H9 (cell line): ENCODE measurements around the gene PNPLA2. TPM values are rescaled to one million over a fixed set of nuclear protein-coding genes. Genes with fewer than 3 reads are reported as not detected.

Experiments used
- DNase-seq: peaks from one replicate; pipeline ENCODE4 v3.0.0-alpha.2; 2017
- H2AFZ ChIP-seq: one replicate; pipeline ENCODE4 v1.6.1; 2013; ENCODE audit warnings: mild to moderate bottlenecking, low read length, control low read depth, moderate library complexity
- H2AK5ac ChIP-seq: 2 replicates; pipeline ENCODE4 v1.6.1; 2013; ENCODE audit warnings: low read length, control low read depth, mixed read lengths; ENCODE audit not compliant: insufficient read length
- H2BK120ac ChIP-seq: one replicate; pipeline ENCODE4 v1.6.1; 2013; ENCODE audit warnings: low read depth, mild to moderate bottlenecking, low read length, control low read depth, inconsistent platforms; ENCODE audit not compliant: poor library complexity, severe bottlenecking
- H2BK12ac ChIP-seq: 2 replicates; pipeline ENCODE4 v1.6.1; 2013; ENCODE audit warnings: low read length, control low read depth, mixed read lengths, low read depth; ENCODE audit not compliant: insufficient read length
- H2BK15ac ChIP-seq: 2 replicates; pipeline ENCODE4 v1.6.1; 2013; ENCODE audit warnings: low read depth, low read length, control low read depth
- H2BK20ac ChIP-seq: one replicate; pipeline ENCODE4 v1.6.1; 2013; ENCODE audit warnings: low read depth, mild to moderate bottlenecking, low read length, control low read depth, inconsistent platforms; ENCODE audit not compliant: poor library complexity, severe bottlenecking
- H2BK5ac ChIP-seq: 2 replicates; pipeline ENCODE4 v1.6.1; 2013; ENCODE audit warnings: low read length, control low read depth, mixed read lengths; ENCODE audit not compliant: insufficient read length
- H3K14ac ChIP-seq: 2 replicates; pipeline ENCODE4 v1.6.1; 2013; ENCODE audit warnings: low read length, control low read depth; ENCODE audit not compliant: insufficient read depth
- H3K18ac ChIP-seq: 2 replicates; pipeline ENCODE4 v1.6.1; 2013; ENCODE audit warnings: low read depth, mild to moderate bottlenecking, mixed read lengths, low read length, control low read depth; ENCODE audit not compliant: insufficient read length
- H3K23ac ChIP-seq: 2 replicates; pipeline ENCODE4 v1.6.1; 2013; ENCODE audit warnings: low read length, control low read depth, mixed read lengths, low read depth; ENCODE audit not compliant: insufficient read length
- H3K23me2 ChIP-seq: 2 replicates; pipeline ENCODE4 v1.6.1; 2013; ENCODE audit warnings: low read depth, mild to moderate bottlenecking, mixed read lengths, low read length, control low read depth; ENCODE audit not compliant: insufficient read length, poor library complexity, severe bottlenecking
- H3K27ac ChIP-seq: 2 replicates; pipeline ENCODE4 v1.5.1; 2013; ENCODE audit warnings: low read length, control low read depth, mixed read lengths, low read depth; ENCODE audit not compliant: insufficient read length
- H3K27me3 ChIP-seq: 2 replicates; pipeline ENCODE4 v1.6.1; 2013; ENCODE audit warnings: low read length, control low read depth, inconsistent platforms; ENCODE audit not compliant: insufficient read depth
- H3K4ac ChIP-seq: 2 replicates; pipeline ENCODE4 v1.6.1; 2013; ENCODE audit warnings: low read depth, mild to moderate bottlenecking, control low read depth, inconsistent platforms, low read length, moderate library complexity
- H3K4me1 ChIP-seq: 2 replicates; pipeline ENCODE4 v1.6.1; 2013; ENCODE audit warnings: low read length, control low read depth, inconsistent platforms; ENCODE audit not compliant: insufficient read depth
- H3K4me2 ChIP-seq: 2 replicates; pipeline ENCODE4 v1.6.1; 2013; ENCODE audit warnings: low read length, control low read depth, mixed read lengths; ENCODE audit not compliant: insufficient read length, insufficient read depth
- H3K56ac ChIP-seq: 2 replicates; pipeline ENCODE4 v1.6.1; 2013; ENCODE audit warnings: low read depth, mild to moderate bottlenecking, mixed read lengths, low read length, control low read depth; ENCODE audit not compliant: insufficient read length
- H3K79me1 ChIP-seq: 2 replicates; pipeline ENCODE4 v1.6.1; 2013; ENCODE audit warnings: low read depth, mild to moderate bottlenecking, moderate library complexity, low read length, control low read depth, inconsistent platforms; ENCODE audit not compliant: insufficient read depth, poor library complexity, severe bottlenecking
- H3K79me2 ChIP-seq: 2 replicates; pipeline ENCODE4 v1.6.1; 2013; ENCODE audit warnings: low read length, control low read depth, inconsistent platforms; ENCODE audit not compliant: insufficient read depth
- H3K9ac ChIP-seq: 2 replicates; pipeline ENCODE4 v1.6.1; 2013; ENCODE audit warnings: low read length, control low read depth, mixed read lengths; ENCODE audit not compliant: insufficient read length; ENCODE audit errors: extremely low read depth
- H3K9me3 ChIP-seq: one replicate; pipeline ENCODE4 v1.6.1; 2013; ENCODE audit warnings: low read depth, low read length, inconsistent platforms; ENCODE audit not compliant: control insufficient read depth
- H3T11ph ChIP-seq: one replicate; pipeline ENCODE4 v1.6.1; 2013; ENCODE audit warnings: mild to moderate bottlenecking, low read length, control low read depth, inconsistent platforms
- H4K20me1 ChIP-seq: one replicate; pipeline ENCODE4 v1.6.1; 2013; ENCODE audit not compliant: control insufficient read depth, insufficient read length, insufficient read depth
- H4K5ac ChIP-seq: 2 replicates; pipeline ENCODE4 v1.6.1; 2013; ENCODE audit warnings: low read depth, mild to moderate bottlenecking, mixed read lengths, low read length, control low read depth; ENCODE audit not compliant: insufficient read length
- H4K8ac ChIP-seq: replicated peaks from 2 replicates; pipeline ENCODE4 v1.6.1; 2013; ENCODE audit warnings: low read length, control low read depth, mixed read lengths, low read depth; ENCODE audit not compliant: insufficient read length
- H4K91ac ChIP-seq: 2 replicates; pipeline ENCODE4 v1.6.1; 2013; ENCODE audit warnings: low read depth, mild to moderate bottlenecking, moderate library complexity, mixed read lengths, low read length, control low read depth; ENCODE audit not compliant: insufficient read length
- H3K27ac Mint-ChIP-seq, 3 experiments: 2 replicates in 2 of 3; 3 replicates in 1 of 3; pipeline ENCODE4 v1.8.0; 2020 to 2021; ENCODE audit warnings: mixed read lengths in 3 of 3, mild to moderate bottlenecking in 1 of 3, moderate library complexity in 1 of 3
- H3K27me3 Mint-ChIP-seq: 2 replicates; pipeline ENCODE4 v1.8.0; 2021; ENCODE audit warnings: low read depth, mild to moderate bottlenecking, moderate library complexity, mixed read lengths
- H3K36me3 Mint-ChIP-seq, 3 experiments: 2 replicates in 2 of 3; 3 replicates in 1 of 3; pipeline ENCODE4 v1.8.0; 2020 to 2021; ENCODE audit warnings: low read depth in 3 of 3, mixed read lengths in 3 of 3; ENCODE audit not compliant: insufficient read depth in 1 of 3
- H3K4me1 Mint-ChIP-seq, 2 experiments: 2 replicates each; pipeline ENCODE4 v1.8.0; 2020; ENCODE audit warnings: mixed read lengths in 2 of 2
- H3K4me3 Mint-ChIP-seq, 2 experiments: 2 replicates in 1 of 2; 3 replicates in 1 of 2; pipeline ENCODE4 v1.8.0; 2020 to 2021; ENCODE audit warnings: mild to moderate bottlenecking in 2 of 2, mixed read lengths in 2 of 2, moderate library complexity in 1 of 2
- H3K9me3 Mint-ChIP-seq, 2 experiments: 2 replicates in 1 of 2; 3 replicates in 1 of 2; pipeline ENCODE4 v1.8.0; 2020; ENCODE audit warnings: mild to moderate bottlenecking in 2 of 2, mixed read lengths in 2 of 2, moderate library complexity in 1 of 2
- WGBS: extraction: QIAGEN DNeasy Blood & Tissue Kit; methylation state at CpG from one replicate; pipeline ENCODE4 v1.1.7; 2013; ENCODE audit warnings: missing lambda C conversion rate, low lambda C conversion rate, mixed read lengths; ENCODE audit not compliant: insufficient read length; ENCODE audit errors: extremely low coverage; 5-methylcytosine and 5-hydroxymethylcytosine counted together
- total RNA-seq: library from RNA; stranded (reverse); gene quantifications from 2 replicates; pipeline ENCODE4 v1.2.1, GENCODE V29; 2021
- TF ChIP-seq, protein P1 (sequence below): fragments of 200-600 bp; sonication (generic); conservative IDR thresholded peaks from 3 replicates; pipeline ENCODE4 v1.8.0; 2021; ENCODE audit warnings: antibody characterized with exemption, mild to moderate bottlenecking

PNPLA2 gene
- total RNA-seq, 1 experiment from 2014 or later = 67.3 TPM

DNA sequence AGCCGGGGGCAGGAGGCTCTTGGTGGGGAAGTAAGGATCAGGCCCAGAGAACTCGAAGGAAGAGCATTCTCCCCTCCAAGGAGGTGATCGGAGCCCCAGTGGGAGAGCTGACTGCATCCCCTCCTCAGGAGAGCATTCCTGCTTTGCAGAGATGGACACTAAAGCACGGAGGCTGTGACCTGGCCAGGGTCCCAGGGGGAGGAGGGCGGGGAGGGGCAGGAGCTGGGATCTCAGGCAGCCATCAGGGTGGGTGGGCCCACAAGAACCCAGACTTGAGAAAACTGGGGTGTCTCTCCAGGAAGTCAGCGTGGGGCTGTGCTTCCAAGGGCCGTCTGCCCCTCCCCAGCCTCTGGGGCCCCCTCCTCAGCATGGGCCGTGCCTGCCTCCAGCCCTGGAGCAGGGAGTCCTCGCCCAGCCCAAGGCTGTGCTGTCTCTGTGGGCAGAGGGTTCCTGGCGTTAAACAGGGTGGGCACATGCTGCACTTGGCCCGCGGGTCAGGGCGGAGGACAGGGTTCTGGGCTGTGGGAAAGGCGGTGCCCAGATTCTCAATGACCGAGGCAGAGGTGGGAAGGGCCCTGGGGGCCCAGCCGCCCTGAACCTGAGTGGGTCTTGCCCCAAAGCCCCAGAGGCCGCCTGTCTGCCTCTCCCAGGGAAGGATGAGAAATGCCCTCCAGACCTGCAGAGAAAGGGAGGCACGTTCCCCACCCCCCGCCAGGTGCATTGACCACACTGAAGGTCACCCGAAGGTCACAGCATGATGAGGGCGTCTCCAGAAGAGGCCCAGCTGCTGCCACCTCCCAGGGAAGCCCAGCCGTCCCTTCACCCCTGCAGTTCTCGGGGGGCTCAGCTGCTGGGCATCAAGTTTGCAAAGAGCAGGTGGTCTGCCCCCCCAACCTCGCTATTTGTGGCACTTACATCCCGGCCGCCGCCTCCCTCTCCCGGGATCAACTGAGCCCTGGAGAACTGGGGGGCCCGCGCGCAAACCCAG is 29.5 kb upstream of the PNPLA2 start:
- H3K27me3 Mint-ChIP-seq = peaks cover 7% of the 10 kb centered on the region; the same call in 1 of the 2 replicates
- Histone ChIP-seq H3K9me3 (no peaks in the 10 kb centered on the region), H4K5ac (no peak overlapping the region), H2BK120ac (no peak overlapping the region), H3K4me2 (no peak overlapping the region), H3K9ac (no peak overlapping the region), H2BK5ac (no peak overlapping the region), H3K23me2 (peaks cover 4% of the 10 kb centered on the region), H4K8ac (no peak overlapping the region), H2BK12ac (no peak overlapping the region), H3K27me3 (no peaks in the 10 kb centered on the region), H3K4me1 (no peaks in the 10 kb centered on the region; the same call in 1 of the 2 replicates), H4K20me1 (no peaks in the 10 kb centered on the region), H3K27ac (no peak overlapping the region), H3T11ph (no peak overlapping the region), H2BK20ac (no peak overlapping the region), H3K56ac (no peak overlapping the region), H3K4ac (no peak overlapping the region), H3K79me1 (no peaks in the 10 kb centered on the region), H2BK15ac (no peak overlapping the region), H2AK5ac (no peak overlapping the region), H2AFZ (no peak overlapping the region), H3K23ac (no peak overlapping the region), H3K79me2 (no peaks in the 10 kb centered on the region), H4K91ac (no peak overlapping the region), H3K14ac (no peak overlapping the region), H3K18ac (no peak overlapping the region)
- DNase-seq = no peak
- H3K27ac Mint-ChIP-seq = no peak overlapping the region
- peaks cover 7 to 27% of the 10 kb centered on the region in 2 experiments; a peak in 3 of 4 replicates for H3K4me1 Mint-ChIP-seq
- WGBS = no CpG with 5 or more reads among the region's 31 CpGs
- peaks cover 0 to 16% (median 0%) of the 10 kb centered on the region in 3 experiments; a peak in 3 of 7 replicates for H3K36me3 Mint-ChIP-seq
- H3K4me3 Mint-ChIP-seq = peak overlapping the region in 1 of 2 experiments; percentile 55; a peak in 3 of 5 replicates
- no peaks in the 10 kb centered on the region for H3K9me3 Mint-ChIP-seq
- TF ChIP-seq, protein P1, sequence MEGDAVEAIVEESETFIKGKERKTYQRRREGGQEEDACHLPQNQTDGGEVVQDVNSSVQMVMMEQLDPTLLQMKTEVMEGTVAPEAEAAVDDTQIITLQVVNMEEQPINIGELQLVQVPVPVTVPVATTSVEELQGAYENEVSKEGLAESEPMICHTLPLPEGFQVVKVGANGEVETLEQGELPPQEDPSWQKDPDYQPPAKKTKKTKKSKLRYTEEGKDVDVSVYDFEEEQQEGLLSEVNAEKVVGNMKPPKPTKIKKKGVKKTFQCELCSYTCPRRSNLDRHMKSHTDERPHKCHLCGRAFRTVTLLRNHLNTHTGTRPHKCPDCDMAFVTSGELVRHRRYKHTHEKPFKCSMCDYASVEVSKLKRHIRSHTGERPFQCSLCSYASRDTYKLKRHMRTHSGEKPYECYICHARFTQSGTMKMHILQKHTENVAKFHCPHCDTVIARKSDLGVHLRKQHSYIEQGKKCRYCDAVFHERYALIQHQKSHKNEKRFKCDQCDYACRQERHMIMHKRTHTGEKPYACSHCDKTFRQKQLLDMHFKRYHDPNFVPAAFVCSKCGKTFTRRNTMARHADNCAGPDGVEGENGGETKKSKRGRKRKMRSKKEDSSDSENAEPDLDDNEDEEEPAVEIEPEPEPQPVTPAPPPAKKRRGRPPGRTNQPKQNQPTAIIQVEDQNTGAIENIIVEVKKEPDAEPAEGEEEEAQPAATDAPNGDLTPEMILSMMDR = no peak
